Vagina (tissue), 2 donors: ENCODE measurements around the gene SPATA6L. TPM values are rescaled to one million over a fixed set of nuclear protein-coding genes. Genes with fewer than 3 reads are reported as not detected.

ENCODE experiments used
- DNase-seq, 2 donors: peaks; one replicate each; pipeline ENCODE4 v3.0.0-alpha.2; 2017; ENCODE audit errors: extremely low spot score in 2 of 2
- H3K27ac ChIP-seq: fragments of 200-600 bp; sonication (generic); one replicate; pipeline ENCODE4 v1.5.1; 2019
- H3K27me3 ChIP-seq: fragments of 200-600 bp; sonication (generic); one replicate; pipeline ENCODE4 v1.5.1; 2019
- H3K36me3 ChIP-seq, 2 donors: fragments of 200-600 bp; sonication (generic); one replicate each; pipeline ENCODE4 v1.5.1; 2017 to 2019
- H3K4me1 ChIP-seq: fragments of 200-600 bp; sonication (generic); one replicate; pipeline ENCODE4 v1.5.1; 2019
- H3K4me3 ChIP-seq, 2 donors: fragments of 200-600 bp; sonication (generic); 1 replicate in 1 of 2; 2 replicates in 1 of 2; pipeline ENCODE4 v1.5.1; 2016 to 2019
- H3K9me3 ChIP-seq: fragments of 200-600 bp; sonication (generic); one replicate; pipeline ENCODE4 v1.5.1; 2019
- POLR2A ChIP-seq, 2 donors: fragments of 450-650 bp; IDR thresholded peaks; one replicate each; pipeline ENCODE4 v1.6.1; 2017; ENCODE audit warnings: antibody characterized with exemption in 2 of 2, mild to moderate bottlenecking in 2 of 2, moderate library complexity in 2 of 2
- POLR2AphosphoS5 ChIP-seq, 2 donors: sonication (generic); formaldehyde crosslinking; IDR thresholded peaks; one replicate each; pipeline ENCODE4 v1.9.0; 2017; ENCODE audit warnings: antibody characterized with exemption in 2 of 2, mild to moderate bottlenecking in 2 of 2, low read depth in 1 of 2; ENCODE audit not compliant: insufficient read depth in 1 of 2
- intact Hi-C: fragments of 100-400 bp; cut with DNase I; formaldehyde crosslinking; loops from one replicate; pipeline ENCODE4 v1.15.1; 2023
- total RNA-seq: library from RNA; depleted of rRNA; stranded (reverse); fragments of >200 nt; gene quantifications from one replicate; pipeline ENCODE4 v1.2.3, GENCODE V29; 2016
- TF ChIP-seq, protein P1 (sequence below), 3 experiments: fragments of 450-650 bp in 2 of 3; fragments of 200-600 bp in 1 of 3; sonication (generic) in 1 of 3; IDR thresholded peaks; one replicate each; pipeline ENCODE4 v1.5.1; 2017 to 2019; ENCODE audit warnings: antibody characterized with exemption in 3 of 3, mild to moderate bottlenecking in 2 of 3, moderate library complexity in 2 of 3

Gene SPATA6L
- total RNA-seq, 1 donor from 2014 or later: 3.9 TPM

- H3K4me3 ChIP-seq: no peak overlapping the region
- TF ChIP-seq POLR2AphosphoS5 (IDR thresholded peaks at IDR 0.05; ENCODE audit: insufficient read depth in 1 of 2, low read depth in 1 of 2): peak in 1 of 2 donors; percentile 54
- TF ChIP-seq, protein P1, sequence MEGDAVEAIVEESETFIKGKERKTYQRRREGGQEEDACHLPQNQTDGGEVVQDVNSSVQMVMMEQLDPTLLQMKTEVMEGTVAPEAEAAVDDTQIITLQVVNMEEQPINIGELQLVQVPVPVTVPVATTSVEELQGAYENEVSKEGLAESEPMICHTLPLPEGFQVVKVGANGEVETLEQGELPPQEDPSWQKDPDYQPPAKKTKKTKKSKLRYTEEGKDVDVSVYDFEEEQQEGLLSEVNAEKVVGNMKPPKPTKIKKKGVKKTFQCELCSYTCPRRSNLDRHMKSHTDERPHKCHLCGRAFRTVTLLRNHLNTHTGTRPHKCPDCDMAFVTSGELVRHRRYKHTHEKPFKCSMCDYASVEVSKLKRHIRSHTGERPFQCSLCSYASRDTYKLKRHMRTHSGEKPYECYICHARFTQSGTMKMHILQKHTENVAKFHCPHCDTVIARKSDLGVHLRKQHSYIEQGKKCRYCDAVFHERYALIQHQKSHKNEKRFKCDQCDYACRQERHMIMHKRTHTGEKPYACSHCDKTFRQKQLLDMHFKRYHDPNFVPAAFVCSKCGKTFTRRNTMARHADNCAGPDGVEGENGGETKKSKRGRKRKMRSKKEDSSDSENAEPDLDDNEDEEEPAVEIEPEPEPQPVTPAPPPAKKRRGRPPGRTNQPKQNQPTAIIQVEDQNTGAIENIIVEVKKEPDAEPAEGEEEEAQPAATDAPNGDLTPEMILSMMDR (IDR thresholded peaks at IDR 0.05): no peak
- H3K36me3 ChIP-seq: no peaks in the 10 kb centered on the region
- H3K9me3 ChIP-seq: no peaks in the 10 kb centered on the region
- DNase-seq: no peak
- intact Hi-C loops: no loop called here
- no peaks in the 10 kb centered on the region for H3K27me3 ChIP-seq
- H3K4me1 ChIP-seq: no peaks in the 10 kb centered on the region
- peak overlapping the region; percentile 13 for H3K27ac ChIP-seq
These were observed 112.3 kb downstream of the SPATA6L start for GRCh38 chr9:4553951-4554381.

GRCh38 chr9:4550777-4551484 is 115.3 kb downstream of the SPATA6L start:
- intact Hi-C loops: no loop called here
- Histone ChIP-seq H3K9me3 (no peaks in the 10 kb centered on the region), H3K36me3 (no peaks in the 10 kb centered on the region), H3K27ac (no peak overlapping the region), H3K4me3 (no peak overlapping the region), H3K27me3 (no peaks in the 10 kb centered on the region), H3K4me1 (no peaks in the 10 kb centered on the region)
- DNase-seq: no peak
- TF ChIP-seq, protein P1 (IDR thresholded peaks at IDR 0.05): no peak
- TF ChIP-seq POLR2AphosphoS5 (IDR thresholded peaks at IDR 0.05; ENCODE audit: insufficient read depth in 1 of 2, low read depth in 1 of 2): no peak
- TF ChIP-seq POLR2A (IDR thresholded peaks at IDR 0.05): no peak

- Histone ChIP-seq H3K27ac (peak overlapping the region; percentile 9), H3K9me3 (no peaks in the 10 kb centered on the region), H3K27me3 (no peaks in the 10 kb centered on the region), H3K4me3 (no peak overlapping the region), H3K4me1 (no peaks in the 10 kb centered on the region), H3K36me3 (no peaks in the 10 kb centered on the region)
- TF ChIP-seq POLR2AphosphoS5 (IDR thresholded peaks at IDR 0.05; ENCODE audit: insufficient read depth in 1 of 2, low read depth in 1 of 2) (no peak), POLR2A (IDR thresholded peaks at IDR 0.05) (no peak)
- intact Hi-C loops: no loop called here
- DNase-seq: no peak
These were observed 116.5 kb downstream of the SPATA6L start for GRCh38 chr9:4549751-4550295.

DNA sequence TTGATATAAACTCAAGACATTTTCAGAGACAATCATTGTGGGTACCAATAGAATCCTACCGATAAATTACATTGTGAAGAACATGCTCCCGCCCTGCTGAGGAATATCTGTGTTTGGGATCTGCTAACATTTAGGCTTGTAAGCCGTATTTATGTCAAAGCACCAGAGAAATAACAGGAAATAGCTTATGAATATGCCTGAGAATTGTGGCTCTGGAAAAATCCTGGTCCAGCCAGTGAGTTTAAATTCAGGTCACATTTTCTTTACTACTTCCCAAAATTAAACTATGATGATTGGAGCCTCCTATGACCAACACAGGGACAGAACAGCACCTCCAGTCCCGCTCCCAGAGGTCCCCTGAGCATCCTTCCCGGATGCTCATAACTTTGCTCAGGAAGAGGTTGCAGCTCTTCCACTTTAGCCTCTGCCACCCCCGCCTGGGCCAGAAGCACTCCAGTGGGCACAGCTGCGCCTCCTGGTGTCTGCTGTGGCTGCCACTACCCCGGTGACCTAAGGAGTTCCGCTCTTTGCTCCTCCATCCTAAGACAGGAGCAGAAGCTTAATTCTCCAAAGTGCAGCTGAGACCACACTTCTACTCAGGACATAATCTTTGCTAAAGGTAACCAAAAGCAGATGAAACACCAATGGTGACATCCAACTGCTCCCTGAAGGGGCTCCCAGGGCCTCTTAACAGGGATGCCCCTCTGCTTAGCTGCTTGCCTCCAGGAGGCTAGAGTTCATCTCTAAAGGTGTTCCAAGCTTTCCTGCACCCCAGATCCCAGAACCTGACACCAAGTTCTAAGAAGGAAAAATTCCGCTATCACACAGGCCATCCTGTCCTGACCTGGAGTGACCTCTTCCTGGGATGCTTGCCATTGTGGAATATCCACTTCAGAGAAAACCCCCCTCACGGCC is 117.2 kb downstream of the SPATA6L start:
- no peak for DNase-seq
- no peak overlapping the region for H3K4me3 ChIP-seq
- H3K36me3 ChIP-seq: no peaks in the 10 kb centered on the region
- H3K9me3 ChIP-seq: no peaks in the 10 kb centered on the region
- intact Hi-C loops: no loop called here
- no peaks in the 10 kb centered on the region for H3K27me3 ChIP-seq
- peak overlapping the region; percentile 9 for H3K27ac ChIP-seq
- TF ChIP-seq POLR2AphosphoS5 (IDR thresholded peaks at IDR 0.05; ENCODE audit: insufficient read depth in 1 of 2, low read depth in 1 of 2) (no peak), POLR2A (IDR thresholded peaks at IDR 0.05) (no peak)
- TF ChIP-seq, protein P1 (IDR thresholded peaks at IDR 0.05): no peak
- H3K4me1 ChIP-seq: no peaks in the 10 kb centered on the region

Other genes starting within 250 kb of the SPATA6L start
- 1.5 TPM for gene SLC1A1, start 176.0 kb downstream of the SPATA6L start, total RNA-seq
- 7.1 TPM for gene PLPP6, start 4.2 kb downstream of the SPATA6L start, total RNA-seq
- gene CDC37L1, start 13.1 kb upstream of the SPATA6L start, total RNA-seq: 23.8 TPM
- 72.4 TPM for gene AK3, start 74.7 kb upstream of the SPATA6L start, total RNA-seq
- 24.8 TPM for gene RCL1, start 126.5 kb upstream of the SPATA6L start, total RNA-seq